Endometrial microvascular endothelial cells (primary cell): ENCODE results near the gene PPP2R5C. TPM values are rescaled to one million over a fixed set of nuclear protein-coding genes. Genes with fewer than 3 reads are reported as not detected.

Experiments
- in situ Hi-C: cut with HindIII; loops from 2 replicates; pipeline ENCODE4 v1.10.0; 2017; ENCODE audit warnings: low sequenced_read_pairs, low pct_unique_long_range_greater_than_20kb; ENCODE audit errors: inconsistent ontology term
- total RNA-seq: library from RNA; depleted of rRNA; stranded (reverse); fragments of >200 nt; gene quantifications from one replicate; pipeline ENCODE4 v1.2.3, GENCODE V29; 2015; ENCODE audit errors: inconsistent ontology term

The PPP2R5C gene
- total RNA-seq, 1 donor from 2014 or later = 60.6 TPM

DNA sequence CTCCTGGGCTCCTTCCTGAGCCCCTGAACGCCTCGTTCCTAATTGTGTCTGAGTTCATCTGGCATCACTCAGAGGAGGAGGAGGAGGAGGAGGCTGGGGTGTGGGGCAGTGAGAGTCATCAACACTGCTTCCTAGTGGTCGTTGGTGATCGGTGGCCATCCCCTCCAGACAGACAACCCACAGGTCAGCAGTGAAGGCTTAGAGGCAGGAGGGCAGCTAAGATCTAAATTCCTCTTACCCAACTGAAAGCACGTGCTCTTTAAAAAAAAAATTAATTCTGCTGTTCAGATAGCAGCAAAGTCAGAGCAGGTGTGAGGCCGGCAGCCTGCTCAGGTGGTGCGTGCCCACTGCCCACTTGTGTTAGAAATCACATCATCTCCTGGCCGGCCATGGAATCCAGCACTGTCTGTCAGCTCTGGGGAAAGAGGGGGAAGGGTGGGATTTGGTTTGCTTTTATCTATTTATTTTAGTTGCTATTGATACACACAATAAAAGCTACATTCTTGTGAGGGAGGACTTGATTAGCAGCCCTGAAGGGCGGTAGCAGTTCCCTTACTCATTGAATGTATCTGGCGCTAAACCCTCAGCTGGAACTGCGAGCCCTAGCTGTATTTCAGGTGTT, 46.6 kb downstream of the PPP2R5C start:
- in situ Hi-C loops = no loop called here

DNA sequence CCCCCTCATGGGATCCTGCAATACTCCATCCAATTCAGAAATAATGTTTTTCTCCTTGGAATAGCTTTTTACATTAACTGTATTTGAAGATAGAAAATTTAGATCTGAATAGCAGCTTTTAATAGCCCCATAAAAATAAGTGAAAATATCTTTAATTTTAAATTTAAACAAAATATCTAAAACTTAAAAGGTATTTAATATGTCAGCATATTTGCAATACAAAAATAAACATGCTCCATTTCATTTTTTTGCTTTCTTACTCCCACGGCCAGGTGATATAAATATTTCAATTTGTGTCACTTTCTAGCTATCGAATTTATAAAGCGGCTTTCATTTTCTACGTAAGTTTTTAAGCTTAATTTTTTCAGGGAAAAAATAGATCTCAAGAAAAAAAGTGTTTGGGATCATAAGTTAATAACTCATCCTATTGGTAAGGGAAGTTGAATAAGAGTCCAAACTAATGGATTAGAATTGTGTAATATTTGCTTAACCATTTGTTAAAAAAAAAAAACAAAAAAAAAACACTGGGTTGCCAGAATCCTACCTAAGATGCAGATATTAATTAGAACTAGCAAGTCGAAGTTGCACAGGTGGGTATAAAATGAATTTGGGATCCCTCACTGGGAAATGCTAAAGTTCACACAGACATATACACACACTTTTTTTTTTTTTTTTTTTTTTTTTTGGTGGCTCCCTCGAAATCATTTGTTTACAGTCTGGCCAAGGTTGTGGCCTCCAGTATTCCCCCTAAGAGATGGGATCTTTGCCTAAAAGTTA, 47.6 kb downstream of the PPP2R5C start:
- in situ Hi-C loops = no loop called here

DNA sequence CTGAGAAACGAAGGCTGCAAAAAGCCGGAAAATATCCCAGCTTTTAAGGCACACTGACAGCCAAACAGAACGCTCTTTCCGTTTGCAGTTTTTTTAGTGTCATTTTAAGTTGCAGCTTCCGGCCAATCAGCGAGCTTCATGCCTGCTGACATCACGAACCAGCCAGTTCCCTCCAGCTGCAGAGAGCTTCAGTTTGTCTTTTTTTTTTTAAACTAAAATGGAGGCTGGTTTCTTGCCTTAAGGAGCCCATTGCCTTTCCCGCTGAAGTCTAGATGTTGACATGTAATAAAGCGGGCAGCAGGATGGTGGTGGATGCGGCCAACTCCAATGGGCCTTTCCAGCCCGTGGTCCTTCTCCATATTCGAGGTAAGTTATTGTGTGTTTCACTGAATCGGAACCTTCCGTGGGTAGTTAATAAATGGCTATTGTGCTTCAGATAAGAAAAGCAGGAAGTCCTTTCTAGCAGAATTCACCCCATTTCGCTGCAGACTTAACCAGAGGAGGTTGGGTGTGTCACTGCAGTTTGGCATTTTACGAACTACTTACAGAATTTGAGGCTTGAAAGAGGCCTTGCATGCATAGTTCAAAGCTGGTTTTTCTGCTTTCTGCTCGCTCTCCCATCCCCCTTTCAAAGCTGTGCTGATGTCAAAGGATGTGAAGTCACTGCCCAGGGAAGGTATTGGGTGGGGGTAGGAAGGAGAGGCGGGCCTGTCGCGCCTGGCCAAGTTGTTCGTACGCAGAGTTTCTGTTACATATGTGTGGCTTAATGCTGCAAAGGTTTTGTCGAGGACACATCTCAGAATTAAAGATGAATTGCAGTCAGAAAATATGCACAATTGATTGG, 48.4 kb downstream of the PPP2R5C start:
- in situ Hi-C loops = no loop called here

- in situ Hi-C loops = no loop called here
These were observed 49.5 kb downstream of the PPP2R5C start for GRCh38 chr14:101810897-101811621.

DNA sequence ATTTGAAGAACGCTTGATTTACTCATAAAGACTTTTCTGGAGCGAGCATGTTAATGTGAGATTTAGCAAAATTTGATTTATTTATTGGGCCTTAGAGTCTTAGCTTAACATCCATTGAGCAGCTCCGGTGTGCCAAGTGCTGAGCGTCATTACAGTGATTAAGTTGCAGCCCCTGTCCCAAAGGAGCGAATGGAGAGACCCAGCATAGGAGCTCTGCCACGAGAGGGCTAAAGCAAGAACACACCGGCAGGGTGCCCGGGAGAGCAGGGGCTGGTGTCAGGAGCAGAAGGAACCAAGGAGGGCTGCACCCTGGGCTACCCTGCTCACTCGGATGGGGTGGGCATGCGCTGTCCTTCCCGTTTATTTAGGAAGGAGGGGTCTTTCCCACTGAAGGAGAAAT, 50.6 kb downstream of the PPP2R5C start:
- in situ Hi-C loops = no loop called here

DNA sequence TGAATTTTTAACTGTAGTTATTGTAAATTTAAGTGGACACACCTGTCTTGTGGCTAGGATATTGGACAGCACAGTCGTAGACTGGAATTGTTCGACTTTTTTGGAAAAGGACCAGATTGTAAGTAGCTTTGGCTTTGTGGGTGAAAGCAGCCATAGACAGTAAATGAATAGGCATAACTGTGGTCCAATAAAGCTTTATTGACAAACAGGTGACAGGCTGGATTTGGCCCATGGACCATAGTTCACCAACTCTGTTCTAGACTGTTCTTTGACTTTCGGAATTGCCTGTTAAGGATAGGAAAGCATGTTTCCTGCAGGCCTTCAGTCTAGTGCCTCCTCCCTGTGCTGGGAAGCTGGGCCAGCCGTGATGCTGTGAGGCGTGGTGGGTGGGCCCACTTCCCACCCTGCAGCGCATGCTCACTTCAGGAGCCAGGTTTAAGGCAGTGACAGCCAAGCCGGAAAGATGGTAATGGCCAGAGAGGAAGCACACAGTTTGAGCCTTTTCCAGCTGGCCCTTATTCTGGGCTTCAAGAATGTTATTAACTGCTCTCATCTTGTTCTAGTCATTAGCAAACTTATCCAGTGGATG, 51.8 kb downstream of the PPP2R5C start:
- in situ Hi-C loops = no loop called here

DNA sequence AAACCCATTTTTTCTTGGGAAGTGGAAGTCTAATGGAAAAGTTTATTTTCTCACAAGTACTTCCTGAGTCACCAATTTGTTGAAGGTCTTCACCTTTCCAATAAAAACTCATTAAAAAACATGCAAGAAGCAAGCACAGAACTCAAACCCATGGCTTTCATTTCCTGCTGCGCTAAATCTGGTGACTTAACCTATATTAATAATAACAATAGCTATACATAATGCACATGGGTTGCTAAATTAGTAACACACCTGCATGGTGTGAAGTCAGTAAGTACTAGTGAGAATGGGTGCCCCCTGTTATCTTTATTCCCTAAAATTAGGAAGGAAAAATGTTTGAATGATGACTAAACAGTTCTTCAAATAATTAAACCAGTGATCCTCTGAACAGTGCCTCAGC, 52.3 kb downstream of the PPP2R5C start:
- in situ Hi-C loops = no loop called here

GRCh38 chr14:101814934-101815333, 53.4 kb downstream of the PPP2R5C start:
- in situ Hi-C loops = no loop called here

GRCh38 chr14:101815994-101816393, 54.5 kb downstream of the PPP2R5C start:
- in situ Hi-C loops = no loop called here

- in situ Hi-C loops = no loop called here
These were observed 56.0 kb downstream of the PPP2R5C start for GRCh38 chr14:101817501-101818001.

GRCh38 chr14:101819251-101819990, 57.9 kb downstream of the PPP2R5C start:
- in situ Hi-C loops = no loop called here

GRCh38 chr14:101820283-101820798, 58.8 kb downstream of the PPP2R5C start:
- in situ Hi-C loops = no loop called here

DNA sequence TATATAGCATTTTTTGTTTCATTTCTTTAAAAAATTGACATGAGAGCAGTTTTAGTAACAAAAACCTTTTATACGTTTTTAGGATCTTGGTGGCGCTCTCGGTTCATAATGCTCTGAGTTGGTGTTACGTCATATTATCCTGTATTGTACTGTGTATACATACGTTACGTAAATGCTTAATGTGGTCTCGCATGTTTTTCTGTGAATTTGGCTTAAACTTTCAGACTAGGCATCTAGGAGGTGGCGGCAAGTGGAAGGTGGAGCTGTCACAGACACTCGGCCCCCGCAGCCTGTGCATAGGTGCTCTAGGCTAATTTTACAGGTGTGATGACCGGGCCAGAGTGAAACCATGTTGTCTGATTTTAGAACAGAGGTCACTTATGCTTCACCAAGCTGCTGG, 60.0 kb downstream of the PPP2R5C start:
- in situ Hi-C loops = no loop called here

- in situ Hi-C loops = no loop called here
These were observed 61.6 kb downstream of the PPP2R5C start for GRCh38 chr14:101823066-101823465.

- in situ Hi-C loops = no loop called here
These were observed 62.1 kb downstream of the PPP2R5C start for GRCh38 chr14:101823511-101824120.

GRCh38 chr14:101824339-101824727, 62.8 kb downstream of the PPP2R5C start:
- in situ Hi-C loops = no loop called here

- in situ Hi-C loops = no loop called here
These were observed 64.3 kb downstream of the PPP2R5C start for GRCh38 chr14:101825797-101826196.
